ENCODE measurements around the gene NTF4.
"Not testable (repeated sequence)": the region's sequence is repeated elsewhere in the genome, so short reads cannot be mapped to it uniquely, and the experiment has no call there.

Gene NTF4

GRCh38 chr19:49101160-49101559 is 36.5 kb upstream of the NTF4 start:
- Histone ChIP-seq H3K36me3 (ENCODE audit: insufficient read depth, low read length) (peaks cover 38% of the 10 kb centered on the region), H3K9ac (ENCODE audit: low read depth, low read length) (no peak overlapping the region), H3K9me3 (ENCODE audit: control insufficient read depth, insufficient read depth, low read length) (no peaks in the 10 kb centered on the region), H3K4me1 (ENCODE audit: insufficient read depth, low read length) (0 out of 2 replicates have a peak, but pooled peaks cover 2% of the 10 kb centered on the region)

GRCh38 chr19:49098795-49099194 is 34.2 kb upstream of the NTF4 start:
- H3K9ac ChIP-seq (ENCODE audit: low read depth, low read length) = no peak overlapping the region
- peaks cover 47% of the 10 kb centered on the region for H3K36me3 ChIP-seq (ENCODE audit: insufficient read depth, low read length)
- H3K9me3 ChIP-seq (ENCODE audit: control insufficient read depth, insufficient read depth, low read length) = no peaks in the 10 kb centered on the region
- H3K4me1 ChIP-seq (ENCODE audit: insufficient read depth, low read length) = 0 out of 2 replicates have a peak, but pooled peaks cover 2% of the 10 kb centered on the region

- H3K36me3 ChIP-seq (ENCODE audit: insufficient read depth, low read length) = peaks cover 42% of the 10 kb centered on the region
- H3K9ac ChIP-seq (ENCODE audit: low read depth, low read length) = no peak overlapping the region
- H3K4me1 ChIP-seq (ENCODE audit: insufficient read depth, low read length) = 0 out of 2 replicates have a peak, but pooled peaks cover 2% of the 10 kb centered on the region
- no peaks in the 10 kb centered on the region for H3K9me3 ChIP-seq (ENCODE audit: control insufficient read depth, insufficient read depth, low read length)
Measured at GRCh38 chr19:49097453-49098288, 33.1 kb upstream of the NTF4 start.

- Histone ChIP-seq H3K4me1 (ENCODE audit: insufficient read depth, low read length) (no peaks in the 10 kb centered on the region), H3K36me3 (ENCODE audit: insufficient read depth, low read length) (peaks cover 41% of the 10 kb centered on the region), H3K9me3 (ENCODE audit: control insufficient read depth, insufficient read depth, low read length) (no peaks in the 10 kb centered on the region), H3K9ac (ENCODE audit: low read depth, low read length) (no peak overlapping the region)
Measured at GRCh38 chr19:49094505-49095482, 30.2 kb upstream of the NTF4 start.

GRCh38 chr19:49092686-49093085 is 28.1 kb upstream of the NTF4 start:
- Histone ChIP-seq H3K4me1 (ENCODE audit: insufficient read depth, low read length) (no peaks in the 10 kb centered on the region), H3K9me3 (ENCODE audit: control insufficient read depth, insufficient read depth, low read length) (no peaks in the 10 kb centered on the region), H3K9ac (ENCODE audit: low read depth, low read length) (no peak overlapping the region), H3K36me3 (ENCODE audit: insufficient read depth, low read length) (peaks cover 29% of the 10 kb centered on the region)

- Histone ChIP-seq H3K4me1 (ENCODE audit: insufficient read depth, low read length) (no peaks in the 10 kb centered on the region), H3K36me3 (ENCODE audit: insufficient read depth, low read length) (peaks cover 35% of the 10 kb centered on the region), H3K9me3 (ENCODE audit: control insufficient read depth, insufficient read depth, low read length) (no peaks in the 10 kb centered on the region), H3K9ac (ENCODE audit: low read depth, low read length) (no peak overlapping the region)
Measured at GRCh38 chr19:49091391-49092038, 26.9 kb upstream of the NTF4 start.

GRCh38 chr19:49086296-49086695 is 21.7 kb upstream of the NTF4 start:
- Histone ChIP-seq H3K36me3 (ENCODE audit: insufficient read depth, low read length) (peaks cover 18% of the 10 kb centered on the region), H3K9me3 (ENCODE audit: control insufficient read depth, insufficient read depth, low read length) (no peaks in the 10 kb centered on the region), H3K4me1 (ENCODE audit: insufficient read depth, low read length) (no peaks in the 10 kb centered on the region; the same call in 1 of the 2 replicates), H3K9ac (ENCODE audit: low read depth, low read length) (peak overlapping the region; percentile 80)

GRCh38 chr19:49085868-49086232 is 21.2 kb upstream of the NTF4 start:
- Histone ChIP-seq H3K9me3 (ENCODE audit: control insufficient read depth, insufficient read depth, low read length) (no peaks in the 10 kb centered on the region), H3K4me1 (ENCODE audit: insufficient read depth, low read length) (no peaks in the 10 kb centered on the region; the same call in 1 of the 2 replicates), H3K9ac (ENCODE audit: low read depth, low read length) (peak overlapping the region; percentile 80), H3K36me3 (ENCODE audit: insufficient read depth, low read length) (peaks cover 18% of the 10 kb centered on the region)

- H3K9ac ChIP-seq (ENCODE audit: low read depth, low read length) = peak within 1 kb of the TSS; percentile 80
- no peaks in the 10 kb centered on the region for H3K9me3 ChIP-seq (ENCODE audit: control insufficient read depth, insufficient read depth, low read length)
- peaks cover 15% of the 10 kb centered on the region for H3K36me3 ChIP-seq (ENCODE audit: insufficient read depth, low read length)
- no peaks in the 10 kb centered on the region; the same call in 1 of the 2 replicates for H3K4me1 ChIP-seq (ENCODE audit: insufficient read depth, low read length)
Measured at GRCh38 chr19:49085020-49085867, 20.6 kb upstream of the NTF4 start, which contains the start of gene SNRNP70. Gene SNRNP70, plus strand, starts transcription at chr19:49085451. Its CDS starts 964 bp downstream, at chr19:49086415.

GRCh38 chr19:49084206-49085019 is 19.8 kb upstream of the NTF4 start:
- Histone ChIP-seq H3K4me1 (ENCODE audit: insufficient read depth, low read length) (no peaks in the 10 kb centered on the region; the same call in 1 of the 2 replicates), H3K9me3 (ENCODE audit: control insufficient read depth, insufficient read depth, low read length) (no peaks in the 10 kb centered on the region), H3K36me3 (ENCODE audit: insufficient read depth, low read length) (peaks cover 13% of the 10 kb centered on the region)

GRCh38 chr19:49081273-49081672 is 16.7 kb upstream of the NTF4 start:
- Histone ChIP-seq H3K9me3 (ENCODE audit: control insufficient read depth, insufficient read depth, low read length) (no peaks in the 10 kb centered on the region), H3K4me1 (ENCODE audit: insufficient read depth, low read length) (no peaks in the 10 kb centered on the region; the same call in 1 of the 2 replicates), H3K9ac (ENCODE audit: low read depth, low read length) (no peak overlapping the region), H3K36me3 (ENCODE audit: insufficient read depth, low read length) (no peaks in the 10 kb centered on the region)

More at GRCh38 chr19:49084206-49085019, 19.8 kb upstream of the NTF4 start:
- peak overlapping the region; percentile 80 for H3K9ac ChIP-seq (ENCODE audit: low read depth, low read length)

GRCh38 chr19:49080392-49080791 is 15.8 kb upstream of the NTF4 start:
- no peak overlapping the region for H3K9ac ChIP-seq (ENCODE audit: low read depth, low read length)

GRCh38 chr19:49074869-49075268 is 10.3 kb upstream of the NTF4 start:
- not testable (repeated sequence) for H3K9ac ChIP-seq (ENCODE audit: low read depth, low read length); H3K36me3 ChIP-seq (ENCODE audit: insufficient read depth, low read length); H3K4me1 ChIP-seq (ENCODE audit: insufficient read depth, low read length); H3K9me3 ChIP-seq (ENCODE audit: control insufficient read depth, insufficient read depth, low read length)

More at GRCh38 chr19:49080392-49080791, 15.8 kb upstream of the NTF4 start:
- no peaks in the 10 kb centered on the region for H3K36me3 ChIP-seq (ENCODE audit: insufficient read depth, low read length)
- H3K4me1 ChIP-seq (ENCODE audit: insufficient read depth, low read length) = no peaks in the 10 kb centered on the region; the same call in 1 of the 2 replicates
- H3K9me3 ChIP-seq (ENCODE audit: control insufficient read depth, insufficient read depth, low read length) = no peaks in the 10 kb centered on the region

All from ES-I3 (cell line).